Measurements from ENCODE around the gene RELT.

The RELT gene

GRCh38 chr11:73333640-73334383 lies 42.4 kb upstream of the RELT start:
- no peak for DNase-seq (ENCODE audit: low spot score)
- TF ChIP-seq CTCF (IDR thresholded peaks at IDR 0.05; ENCODE audit: extremely low read depth, missing control alignments) = no peak

DNA sequence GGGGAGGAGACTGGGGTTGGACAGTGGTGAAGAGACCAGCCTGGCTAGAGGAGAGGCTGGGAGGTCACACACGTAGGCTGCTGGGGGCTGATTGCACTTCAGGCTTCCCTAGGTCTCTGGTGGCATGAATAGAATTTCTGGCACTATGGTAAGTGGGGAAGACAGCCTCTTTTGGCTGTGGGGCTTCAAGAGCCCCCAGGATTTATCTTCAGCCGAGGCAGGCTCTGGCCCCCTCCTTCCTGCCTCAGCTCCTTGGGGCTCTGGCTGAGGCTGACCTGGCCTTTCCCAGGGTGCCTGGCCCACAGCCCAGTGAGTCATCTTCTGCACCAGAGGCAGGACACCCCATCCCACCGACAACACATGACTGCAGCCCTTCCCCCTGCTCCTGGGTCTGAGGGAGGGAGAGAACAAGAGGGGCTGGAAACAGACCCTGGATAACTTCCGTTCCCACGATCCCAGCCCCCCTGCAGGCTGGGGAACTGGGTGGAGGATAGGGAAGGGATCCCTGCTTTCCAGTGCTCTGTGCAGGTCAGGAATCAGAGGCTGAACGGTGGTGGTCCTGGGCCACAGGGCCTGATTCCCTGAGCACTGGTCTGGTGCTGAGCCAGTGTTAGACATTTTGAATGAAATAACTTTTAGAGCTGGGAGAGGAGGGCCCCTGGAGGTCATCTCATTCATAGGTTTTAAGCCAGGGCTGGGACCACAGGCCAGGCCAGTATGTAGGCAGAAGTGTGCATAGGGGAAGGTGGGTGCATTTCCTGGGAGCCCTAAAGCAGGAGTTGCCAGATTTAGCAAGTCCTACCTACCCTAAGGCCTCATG lies 41.6 kb upstream of the RELT start:
- TF ChIP-seq CTCF (IDR thresholded peaks at IDR 0.05; ENCODE audit: extremely low read depth, missing control alignments) = peak; percentile 7
- DNase-seq (ENCODE audit: low spot score) = peak; percentile 63

- peak; percentile 94 for TF ChIP-seq CTCF (IDR thresholded peaks at IDR 0.05; ENCODE audit: extremely low read depth, missing control alignments)
- peak; percentile 85 for DNase-seq (ENCODE audit: low spot score)
These were observed 40.8 kb upstream of the RELT start for GRCh38 chr11:73335204-73335923.

- no peak for DNase-seq (ENCODE audit: low spot score)
- TF ChIP-seq CTCF (IDR thresholded peaks at IDR 0.05; ENCODE audit: extremely low read depth, missing control alignments) = no peak
These were observed 38.4 kb upstream of the RELT start for GRCh38 chr11:73337846-73338245.

DNA sequence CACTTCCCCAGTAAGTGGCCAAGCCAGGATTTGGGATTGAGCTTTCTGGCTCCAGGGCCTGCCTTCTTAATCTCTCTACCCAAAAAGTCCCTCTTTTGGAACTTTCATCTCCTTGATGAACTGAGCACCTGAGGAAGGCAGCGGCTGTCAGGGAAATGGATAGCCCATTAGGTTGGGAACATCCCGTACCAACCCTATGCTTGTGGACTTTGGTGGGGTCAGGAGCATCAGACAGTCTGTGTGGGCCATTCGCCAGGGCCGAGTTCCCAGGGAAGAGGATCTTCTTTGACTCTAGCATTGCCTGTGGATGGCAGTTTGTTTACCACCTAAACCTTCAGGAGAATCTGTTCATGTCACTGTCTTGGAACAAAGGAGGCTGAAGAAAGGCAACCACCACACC lies 37.9 kb upstream of the RELT start:
- DNase-seq (ENCODE audit: low spot score) = no peak

GRCh38 chr11:73340164-73340563 lies 36.0 kb upstream of the RELT start:
- no peak for TF ChIP-seq CTCF (IDR thresholded peaks at IDR 0.05; ENCODE audit: extremely low read depth, missing control alignments)
- no peak for DNase-seq (ENCODE audit: low spot score)

More for the DNA sequence above, 37.9 kb upstream of the RELT start:
- no peak for TF ChIP-seq CTCF (IDR thresholded peaks at IDR 0.05; ENCODE audit: extremely low read depth, missing control alignments)

DNA sequence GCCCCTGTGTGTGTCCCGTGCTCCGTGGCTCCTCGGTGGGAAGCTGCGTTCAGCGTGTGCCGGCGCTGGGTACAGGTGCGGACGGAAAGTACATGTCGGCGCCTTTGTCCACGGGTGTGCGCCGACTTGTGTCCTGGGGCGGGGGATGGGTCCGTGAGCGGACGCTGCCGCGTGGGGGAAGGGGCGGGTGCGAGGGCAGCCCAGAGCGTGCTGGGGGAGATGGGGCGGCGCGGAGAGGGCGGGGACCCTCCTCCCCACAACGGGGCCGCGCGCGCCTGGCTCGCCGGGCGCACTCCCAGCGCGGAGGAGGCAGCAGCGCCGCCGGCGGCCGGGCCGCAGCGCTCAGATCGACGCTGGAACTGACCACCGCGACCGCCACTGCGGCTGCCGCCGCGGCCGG lies 33.6 kb upstream of the RELT start:
- no peak for TF ChIP-seq CTCF (IDR thresholded peaks at IDR 0.05; ENCODE audit: extremely low read depth, missing control alignments)
- no peak for DNase-seq (ENCODE audit: low spot score)
